Measurements from ENCODE around the gene ZBTB20.

- TF ChIP-seq CTCF (IDR thresholded peaks at IDR 0.05): no peak
- no peak for TF ChIP-seq POLR2AphosphoS5 (IDR thresholded peaks at IDR 0.05)
- TF ChIP-seq POLR2A (IDR thresholded peaks at IDR 0.05): no peak
These were observed 388.0 kb downstream of the ZBTB20 start for GRCh38 chr3:114758831-114759699.
